ENCODE data around the gene FGFR3.

DNA sequence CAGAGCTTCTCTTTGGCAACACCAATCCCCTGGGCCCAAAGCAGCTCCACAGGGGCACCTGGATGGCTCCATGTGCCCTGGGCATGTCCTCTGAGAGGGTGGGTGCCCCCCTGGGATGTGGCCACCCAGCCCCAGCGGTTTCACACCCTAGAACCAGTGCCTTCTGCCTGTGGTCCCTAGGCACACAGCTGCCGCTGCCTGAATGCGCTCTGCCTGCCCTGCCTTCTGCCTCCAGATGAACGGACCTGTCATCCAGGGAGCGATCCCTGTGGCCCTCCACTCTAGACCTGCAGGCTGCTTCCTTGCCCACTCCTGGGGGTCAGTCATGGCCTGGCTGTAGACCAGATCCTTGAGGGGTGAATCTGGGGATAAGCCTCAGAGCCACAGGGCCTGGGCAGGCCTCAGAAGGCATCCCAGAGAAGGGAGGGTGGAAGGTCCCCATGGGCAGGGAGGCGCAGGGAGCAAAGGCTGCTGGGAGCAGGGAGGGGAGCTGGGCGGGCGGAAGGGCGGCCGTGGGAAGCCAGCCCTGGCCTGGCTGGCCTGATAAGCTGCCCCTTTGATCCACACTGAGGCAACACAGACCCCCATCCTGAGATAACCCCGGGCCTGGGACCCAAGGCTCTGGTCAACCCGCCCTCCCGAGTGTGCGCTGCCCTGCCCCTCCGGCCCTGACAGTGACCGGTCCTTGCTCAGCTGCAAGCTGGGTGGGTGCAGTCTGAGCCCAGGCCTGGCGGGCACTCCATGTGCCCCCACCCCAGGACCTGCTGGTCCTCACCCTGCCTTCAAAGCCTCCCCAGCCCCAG lies 8.1 kb upstream of the FGFR3 start:
- TF ChIP-seq CTCF (IDR thresholded peaks at IDR 0.05) (no peak), POLR2A (IDR thresholded peaks at IDR 0.05) (no peak)
